WERI-Rb-1 (cell line): ENCODE results near the gene ANO4.
A peak's percentile ranks its signal among the peaks of the same experiment; 100 is the strongest.

ENCODE experiments used
- DNase-seq: peaks from one replicate; pipeline ENCODE4 v3.0.0-alpha.2; 2020
- H3K27ac ChIP-seq: fragments of 250-450 bp; sonication (Bioruptor Pico); 2 replicates; pipeline ENCODE4 v1.5.1; 2020; ENCODE audit warnings: mild to moderate bottlenecking, moderate library complexity
- H3K27me3 ChIP-seq: fragments of 250-450 bp; sonication (Bioruptor Pico); 2 replicates; pipeline ENCODE4 v1.5.1; 2021; ENCODE audit warnings: mild to moderate bottlenecking, low read depth, moderate library complexity; ENCODE audit not compliant: insufficient read depth, severe bottlenecking
- H3K36me3 ChIP-seq: fragments of 250-450 bp; sonication (Bioruptor Pico); 2 replicates; pipeline ENCODE4 v1.5.1; 2020; ENCODE audit warnings: mild to moderate bottlenecking, moderate library complexity
- H3K4me3 ChIP-seq: 2 replicates; pipeline ENCODE4 v1.5.1; 2011; ENCODE audit warnings: low read depth, mild to moderate bottlenecking, control low read depth, low read length
- H3K9me3 ChIP-seq: fragments of 250-450 bp; sonication (Bioruptor Pico); 2 replicates; pipeline ENCODE4 v1.5.1; 2021; ENCODE audit warnings: mild to moderate bottlenecking, moderate library complexity; ENCODE audit not compliant: severe bottlenecking
- CTCF ChIP-seq: IDR thresholded peaks from 2 replicates; pipeline ENCODE4 v1.5.1; 2011; ENCODE audit warnings: low read depth, mild to moderate bottlenecking, control low read depth, inconsistent platforms, low read length

Gene ANO4

DNA sequence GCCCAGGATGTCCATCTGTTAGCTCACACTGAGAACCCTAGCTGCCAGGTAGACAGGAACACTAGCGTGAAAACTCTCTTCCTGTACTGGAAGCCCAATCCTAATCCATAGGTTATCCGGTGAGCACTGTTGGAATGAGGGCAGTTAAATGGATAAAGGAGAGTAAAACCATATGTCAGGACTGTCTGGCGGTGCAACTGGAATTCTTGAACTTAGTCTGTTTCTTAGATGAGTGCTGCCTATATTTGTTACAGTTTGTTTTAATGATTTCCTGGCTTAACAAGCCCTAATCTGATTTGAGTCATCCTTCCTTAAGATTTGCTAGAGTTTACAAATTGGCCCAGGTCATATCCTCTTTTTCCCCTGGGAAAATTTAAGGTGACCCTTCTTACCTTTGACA, 104.7 kb downstream of the ANO4 start:
- no peak overlapping the region for H3K27ac ChIP-seq
- H3K27me3 ChIP-seq: no peaks in the 10 kb centered on the region
- DNase-seq: peak; percentile 37
- no peak overlapping the region for H3K4me3 ChIP-seq
- no peaks in the 10 kb centered on the region for H3K36me3 ChIP-seq
- no peaks in the 10 kb centered on the region for H3K9me3 ChIP-seq
- no peak for TF ChIP-seq CTCF

- TF ChIP-seq CTCF: no peak
- DNase-seq: no peak
- no peaks in the 10 kb centered on the region for H3K9me3 ChIP-seq
Observed at GRCh38 chr12:100900808-100901207, 106.2 kb downstream of the ANO4 start.

GRCh38 chr12:100901266-100901665, 106.7 kb downstream of the ANO4 start:
- no peaks in the 10 kb centered on the region for H3K27me3 ChIP-seq
- no peak overlapping the region for H3K4me3 ChIP-seq
- TF ChIP-seq CTCF: no peak
- H3K36me3 ChIP-seq: no peaks in the 10 kb centered on the region
- no peak for DNase-seq
- no peak overlapping the region for H3K27ac ChIP-seq
- H3K9me3 ChIP-seq: no peaks in the 10 kb centered on the region

More at GRCh38 chr12:100900808-100901207, 106.2 kb downstream of the ANO4 start:
- Histone ChIP-seq H3K36me3 (no peaks in the 10 kb centered on the region), H3K4me3 (no peak overlapping the region), H3K27ac (no peak overlapping the region), H3K27me3 (no peaks in the 10 kb centered on the region)

DNA sequence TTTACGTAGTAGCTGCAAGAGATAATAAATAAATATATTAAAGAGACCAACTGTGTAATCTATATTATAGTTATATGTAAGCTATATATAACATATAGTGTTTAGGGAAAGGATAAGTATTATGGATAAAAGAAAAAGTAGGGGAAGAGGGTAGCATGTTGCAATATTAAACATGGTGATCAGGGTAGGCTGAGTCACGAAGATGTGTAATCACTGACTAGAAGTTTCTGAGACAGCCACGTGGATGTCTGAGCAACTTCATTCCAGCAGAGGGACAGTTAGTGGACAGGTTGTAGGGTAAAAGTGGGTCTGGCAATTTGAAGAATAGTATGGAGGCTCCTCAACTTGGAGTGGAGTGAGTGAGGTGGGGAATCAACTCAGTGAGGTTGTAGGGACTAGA, 109.7 kb downstream of the ANO4 start:
- H3K27me3 ChIP-seq: no peaks in the 10 kb centered on the region
- no peak overlapping the region for H3K4me3 ChIP-seq
- no peak for DNase-seq
- H3K27ac ChIP-seq: no peak overlapping the region
- H3K36me3 ChIP-seq: no peaks in the 10 kb centered on the region
- no peaks in the 10 kb centered on the region for H3K9me3 ChIP-seq
- TF ChIP-seq CTCF: no peak

GRCh38 chr12:100908501-100908900, 113.9 kb downstream of the ANO4 start:
- no peaks in the 10 kb centered on the region for H3K27me3 ChIP-seq
- no peak for DNase-seq
- TF ChIP-seq CTCF: no peak
- H3K36me3 ChIP-seq: no peaks in the 10 kb centered on the region
- H3K4me3 ChIP-seq: no peak overlapping the region
- no peaks in the 10 kb centered on the region for H3K9me3 ChIP-seq
- no peak overlapping the region for H3K27ac ChIP-seq

GRCh38 chr12:100913872-100914592, 119.5 kb downstream of the ANO4 start:
- H3K4me3 ChIP-seq: no peak overlapping the region
- no peak for TF ChIP-seq CTCF
- no peaks in the 10 kb centered on the region for H3K9me3 ChIP-seq
- H3K27me3 ChIP-seq: no peaks in the 10 kb centered on the region
- no peaks in the 10 kb centered on the region for H3K36me3 ChIP-seq
- no peak overlapping the region for H3K27ac ChIP-seq
- DNase-seq: no peak
